Astrocyte of the spinal cord (primary cell): Measurements from ENCODE around the gene TMPRSS9.

Source experiments
- DNase-seq: peaks from one replicate; pipeline ENCODE4 v3.0.0; 2011; ENCODE audit warnings: low read depth, low spot score
- H3K4me3 ChIP-seq: 2 replicates; pipeline ENCODE4 v1.5.1; 2011; ENCODE audit warnings: low read depth, mild to moderate bottlenecking, low read length, moderate library complexity
- CTCF ChIP-seq: IDR thresholded peaks from 2 replicates; pipeline ENCODE4 v1.5.1; 2012; ENCODE audit warnings: low read depth, mild to moderate bottlenecking, low read length, inconsistent platforms
- in situ Hi-C: cut with HindIII; loops from 2 replicates; pipeline ENCODE4 v1.10.0; 2017; ENCODE audit warnings: low sequenced_read_pairs

Gene TMPRSS9

GRCh38 chr19:2332341-2333026 lies 27.6 kb upstream of the TMPRSS9 start:
- TF ChIP-seq CTCF = no peak
- no peak for DNase-seq

GRCh38 chr19:2333027-2333806 lies 26.8 kb upstream of the TMPRSS9 start:
- no peak for DNase-seq
- no peak overlapping the region for H3K4me3 ChIP-seq
- TF ChIP-seq CTCF = no peak
- in situ Hi-C loops = no loop called here

More at GRCh38 chr19:2332341-2333026, 27.6 kb upstream of the TMPRSS9 start:
- H3K4me3 ChIP-seq = no peak overlapping the region
- in situ Hi-C loops = no loop called here

GRCh38 chr19:2333807-2334211 lies 26.3 kb upstream of the TMPRSS9 start:
- H3K4me3 ChIP-seq = no peak overlapping the region
- in situ Hi-C loops = no loop called here
- no peak for DNase-seq
- TF ChIP-seq CTCF = no peak

- TF ChIP-seq CTCF = no peak
- H3K4me3 ChIP-seq = no peak overlapping the region
- no peak for DNase-seq
- in situ Hi-C loops = no loop called here
Measured at GRCh38 chr19:2334426-2334825, 25.6 kb upstream of the TMPRSS9 start.

- in situ Hi-C loops = no loop called here
- TF ChIP-seq CTCF = no peak
- no peak for DNase-seq
- H3K4me3 ChIP-seq = no peak overlapping the region
Measured at GRCh38 chr19:2334986-2335846, 24.8 kb upstream of the TMPRSS9 start.

GRCh38 chr19:2335848-2336247 lies 24.2 kb upstream of the TMPRSS9 start:
- no peak overlapping the region for H3K4me3 ChIP-seq
- DNase-seq = no peak
- in situ Hi-C loops = no loop called here
- no peak for TF ChIP-seq CTCF
